Measurements from ENCODE around the gene RAET1L. TPM values are rescaled to one million over a fixed set of nuclear protein-coding genes. Genes with fewer than 3 reads are reported as not detected.

The RAET1L gene
- total RNA-seq, 1 donor from 2014 or later: not detected

GRCh38 chr6:150058231-150058792 lies 33.0 kb upstream of the RAET1L start:
- intact Hi-C loops (cut with micrococcal nuclease): no loop called here
- Mint-ChIP-seq H3K4me3 (no peak overlapping the region), H3K4me1 (ENCODE audit: low read depth) (no peaks in the 10 kb centered on the region), H3K9me3 (no peaks in the 10 kb centered on the region), H3K36me3 (ENCODE audit: low read depth) (no peaks in the 10 kb centered on the region), H3K27ac (no peak overlapping the region), H3K27me3 (ENCODE audit: insufficient read depth) (peaks cover 25% of the 10 kb centered on the region)
- DNase-seq (ENCODE audit: low spot score): no peak

GRCh38 chr6:150057501-150057951 lies 32.2 kb upstream of the RAET1L start:
- intact Hi-C loops (cut with micrococcal nuclease): no loop called here
- H3K36me3 Mint-ChIP-seq (ENCODE audit: low read depth): no peaks in the 10 kb centered on the region
- H3K9me3 Mint-ChIP-seq: no peaks in the 10 kb centered on the region
- no peaks in the 10 kb centered on the region for H3K4me1 Mint-ChIP-seq (ENCODE audit: low read depth)
- H3K4me3 Mint-ChIP-seq: no peak overlapping the region
- no peak overlapping the region for H3K27ac Mint-ChIP-seq
- peaks cover 29% of the 10 kb centered on the region for H3K27me3 Mint-ChIP-seq (ENCODE audit: insufficient read depth)
- DNase-seq (ENCODE audit: low spot score): no peak

GRCh38 chr6:150056916-150057315 lies 31.6 kb upstream of the RAET1L start:
- Mint-ChIP-seq H3K36me3 (ENCODE audit: low read depth) (no peaks in the 10 kb centered on the region), H3K27me3 (ENCODE audit: insufficient read depth) (peaks cover 32% of the 10 kb centered on the region), H3K9me3 (no peaks in the 10 kb centered on the region), H3K4me3 (no peak overlapping the region), H3K4me1 (ENCODE audit: low read depth) (no peaks in the 10 kb centered on the region), H3K27ac (no peak overlapping the region)
- DNase-seq (ENCODE audit: low spot score): no peak
- intact Hi-C loops (cut with micrococcal nuclease): no loop called here

- no peaks in the 10 kb centered on the region for H3K36me3 Mint-ChIP-seq (ENCODE audit: low read depth)
- intact Hi-C loops (cut with micrococcal nuclease): no loop called here
- DNase-seq (ENCODE audit: low spot score): no peak
- H3K4me3 Mint-ChIP-seq: no peak overlapping the region
- no peak overlapping the region for H3K27ac Mint-ChIP-seq
- peaks cover 30% of the 10 kb centered on the region for H3K27me3 Mint-ChIP-seq (ENCODE audit: insufficient read depth)
- H3K9me3 Mint-ChIP-seq: no peaks in the 10 kb centered on the region
- H3K4me1 Mint-ChIP-seq (ENCODE audit: low read depth): no peaks in the 10 kb centered on the region
Measured at GRCh38 chr6:150056156-150056555, 30.8 kb upstream of the RAET1L start.

GRCh38 chr6:150055131-150055530 lies 29.8 kb upstream of the RAET1L start:
- no peak overlapping the region for H3K4me3 Mint-ChIP-seq
- peaks cover 35% of the 10 kb centered on the region for H3K27me3 Mint-ChIP-seq (ENCODE audit: insufficient read depth)
- no peaks in the 10 kb centered on the region for H3K36me3 Mint-ChIP-seq (ENCODE audit: low read depth)
- intact Hi-C loops (cut with micrococcal nuclease): no loop called here
- H3K27ac Mint-ChIP-seq: no peak overlapping the region
- no peak for DNase-seq (ENCODE audit: low spot score)
- no peaks in the 10 kb centered on the region for H3K4me1 Mint-ChIP-seq (ENCODE audit: low read depth)
- no peaks in the 10 kb centered on the region for H3K9me3 Mint-ChIP-seq

- no peaks in the 10 kb centered on the region for H3K36me3 Mint-ChIP-seq (ENCODE audit: low read depth)
- intact Hi-C loops (cut with micrococcal nuclease): no loop called here
- H3K27ac Mint-ChIP-seq: no peak overlapping the region
- no peak for DNase-seq (ENCODE audit: low spot score)
- H3K27me3 Mint-ChIP-seq (ENCODE audit: insufficient read depth): peaks cover 32% of the 10 kb centered on the region
- no peaks in the 10 kb centered on the region for H3K9me3 Mint-ChIP-seq
- H3K4me1 Mint-ChIP-seq (ENCODE audit: low read depth): no peaks in the 10 kb centered on the region
- H3K4me3 Mint-ChIP-seq: no peak overlapping the region
Measured at GRCh38 chr6:150053450-150053849, 28.1 kb upstream of the RAET1L start.

- Mint-ChIP-seq H3K4me1 (ENCODE audit: low read depth) (no peaks in the 10 kb centered on the region), H3K36me3 (ENCODE audit: low read depth) (no peaks in the 10 kb centered on the region), H3K27me3 (ENCODE audit: insufficient read depth) (peaks cover 31% of the 10 kb centered on the region), H3K27ac (no peak overlapping the region), H3K4me3 (no peak overlapping the region), H3K9me3 (no peaks in the 10 kb centered on the region)
- DNase-seq (ENCODE audit: low spot score): no peak
- intact Hi-C loops (cut with micrococcal nuclease): no loop called here
Measured at GRCh38 chr6:150050846-150051245, 25.5 kb upstream of the RAET1L start.

GRCh38 chr6:150048099-150048498 lies 22.8 kb upstream of the RAET1L start:
- Mint-ChIP-seq H3K9me3 (no peaks in the 10 kb centered on the region), H3K4me1 (ENCODE audit: low read depth) (no peaks in the 10 kb centered on the region), H3K27me3 (ENCODE audit: insufficient read depth) (peaks cover 26% of the 10 kb centered on the region)

GRCh38 chr6:150046943-150047342 lies 21.6 kb upstream of the RAET1L start:
- Mint-ChIP-seq H3K9me3 (no peaks in the 10 kb centered on the region), H3K36me3 (ENCODE audit: low read depth) (no peaks in the 10 kb centered on the region), H3K4me1 (ENCODE audit: low read depth) (no peaks in the 10 kb centered on the region), H3K4me3 (no peak overlapping the region), H3K27ac (no peak overlapping the region), H3K27me3 (ENCODE audit: insufficient read depth) (peaks cover 24% of the 10 kb centered on the region)
- no peak for DNase-seq (ENCODE audit: low spot score)
- intact Hi-C loops (cut with micrococcal nuclease): no loop called here

More at GRCh38 chr6:150048099-150048498, 22.8 kb upstream of the RAET1L start:
- intact Hi-C loops (cut with micrococcal nuclease): no loop called here
- Mint-ChIP-seq H3K36me3 (ENCODE audit: low read depth) (no peaks in the 10 kb centered on the region), H3K4me3 (no peak overlapping the region), H3K27ac (no peak overlapping the region)
- no peak for DNase-seq (ENCODE audit: low spot score)

- peaks cover 31% of the 10 kb centered on the region for H3K27me3 Mint-ChIP-seq (ENCODE audit: insufficient read depth)
- H3K36me3 Mint-ChIP-seq (ENCODE audit: low read depth): no peaks in the 10 kb centered on the region
- no peaks in the 10 kb centered on the region for H3K9me3 Mint-ChIP-seq
- DNase-seq (ENCODE audit: low spot score): no peak
- H3K27ac Mint-ChIP-seq: no peak overlapping the region
- no peaks in the 10 kb centered on the region for H3K4me1 Mint-ChIP-seq (ENCODE audit: low read depth)
- intact Hi-C loops (cut with micrococcal nuclease): no loop called here
- no peak overlapping the region for H3K4me3 Mint-ChIP-seq
Measured at GRCh38 chr6:150044621-150045145, 19.4 kb upstream of the RAET1L start.

- Mint-ChIP-seq H3K4me3 (no peak overlapping the region), H3K9me3 (no peaks in the 10 kb centered on the region), H3K4me1 (ENCODE audit: low read depth) (no peaks in the 10 kb centered on the region), H3K27ac (no peak overlapping the region), H3K27me3 (ENCODE audit: insufficient read depth) (peaks cover 36% of the 10 kb centered on the region), H3K36me3 (ENCODE audit: low read depth) (no peaks in the 10 kb centered on the region)
- no peak for DNase-seq (ENCODE audit: low spot score)
- intact Hi-C loops (cut with micrococcal nuclease): no loop called here
Measured at GRCh38 chr6:150043501-150044412, 18.4 kb upstream of the RAET1L start.

- Mint-ChIP-seq H3K36me3 (ENCODE audit: low read depth) (peaks cover 1% of the 10 kb centered on the region), H3K4me1 (ENCODE audit: low read depth) (no peaks in the 10 kb centered on the region), H3K27ac (no peak overlapping the region), H3K4me3 (no peak overlapping the region), H3K27me3 (ENCODE audit: insufficient read depth) (peaks cover 43% of the 10 kb centered on the region), H3K9me3 (no peaks in the 10 kb centered on the region)
- no peak for DNase-seq (ENCODE audit: low spot score)
- intact Hi-C loops (cut with micrococcal nuclease): no loop called here
Measured at GRCh38 chr6:150043096-150043495, 17.8 kb upstream of the RAET1L start.

Data from activated T-helper 1 cell treated with anti-CD3 and anti-CD28 coated beads, Interleukin-12 subunit alpha, Interleukin-12 subunit beta, Interleukin-2, Interleukin-4 antibody, amounts not matched to agents 30 ng/mL and 10 ng/mL and 1 ng/mL, durations not matched to agents 14 hours and 24 hours and 36 hours (primary cell).